Panc1 (cell line): ENCODE results near the gene ROR1. TPM values are rescaled to one million over a fixed set of nuclear protein-coding genes. Genes with fewer than 3 reads are reported as not detected.

Source experiments
- ATAC-seq: fragments of 200-7000 bp; cut with Tn5 transposase; 2 replicates; pipeline ENCODE4 v1.9.1; 2020; ENCODE audit warnings: mild to moderate bottlenecking, moderate library complexity
- BruUV-seq: library from RNA; stranded (reverse); fragments of 400-500 nt; replicated peaks from 2 replicates; lab custom pipeline; 2021; lab: Mats Ljungman, UMichigan
- CTCF ChIA-PET: fragments of 300-600 bp; sonication (Branson Sonifier 250); formaldehyde crosslinking; loops from one replicate; lab custom pipeline; 2022; ENCODE audit warnings: antibody characterized with exemption; lab: Charles Lee
- POLR2A ChIA-PET: fragments of 300-600 bp; sonication (Branson Sonifier 250); formaldehyde crosslinking; loops from one replicate; lab custom pipeline; 2022; ENCODE audit warnings: antibody characterized with exemption; lab: Charles Lee
- DNase-seq: peaks from one replicate; pipeline ENCODE4 v3.0.0-alpha.2; 2010; ENCODE audit warnings: low read depth, low spot score
- H3K27ac ChIP-seq: 2 replicates; pipeline ENCODE4 v1.5.1; 2011; ENCODE audit warnings: mild to moderate bottlenecking, low read length, inconsistent platforms
- H3K27me3 ChIP-seq: fragments of 200-500 bp; sonication (Bioruptor generic); 2 replicates; pipeline ENCODE4 v1.6.0; 2014; ENCODE audit warnings: low read length, inconsistent platforms; ENCODE audit not compliant: control insufficient read depth, insufficient read depth
- H3K36me3 ChIP-seq: fragments of 200-500 bp; sonication (Bioruptor generic); 2 replicates; pipeline ENCODE4 v1.5.1; 2014; ENCODE audit warnings: inconsistent platforms, mild to moderate bottlenecking, low read length, moderate library complexity; ENCODE audit not compliant: control insufficient read depth, insufficient read depth
- H3K4me1 ChIP-seq: 2 replicates; pipeline ENCODE4 v1.5.1; 2011; ENCODE audit warnings: inconsistent platforms, mild to moderate bottlenecking, low read length, moderate library complexity; ENCODE audit not compliant: control insufficient read depth, insufficient read depth
- H3K4me3 ChIP-seq, 2 experiments: 2 replicates each; pipeline ENCODE4 v1.5.1; 2011 to 2012; ENCODE audit warnings: low read depth in 2 of 2, low read length in 2 of 2, mild to moderate bottlenecking in 2 of 2, inconsistent platforms in 1 of 2, moderate library complexity in 1 of 2
- H3K9me3 ChIP-seq: fragments of 200-500 bp; sonication (Bioruptor generic); 2 replicates; pipeline ENCODE4 v1.5.1; 2014; ENCODE audit warnings: low read depth, mild to moderate bottlenecking, inconsistent platforms, low read length, moderate library complexity; ENCODE audit not compliant: control insufficient read depth, insufficient read depth
- CTCF ChIP-seq: fragments of 450-650 bp; IDR thresholded peaks from 2 replicates; pipeline ENCODE4 v1.5.1; 2017; ENCODE audit warnings: mild to moderate bottlenecking
- POLR2AphosphoS5 ChIP-seq: IDR thresholded peaks from 2 replicates; pipeline ENCODE4 v1.6.1; 2012; ENCODE audit warnings: mild to moderate bottlenecking, low read depth, low read length, moderate library complexity
- REST ChIP-seq, 2 experiments: IDR thresholded peaks; 2 replicates each; pipeline ENCODE4 v1.6.1; 2011 to 2012; ENCODE audit warnings: low read depth in 2 of 2, control low read depth in 1 of 2, low read length in 1 of 2, mild to moderate bottlenecking in 1 of 2, moderate library complexity in 1 of 2; ENCODE audit not compliant: insufficient read depth in 1 of 2
- SIN3A ChIP-seq: IDR thresholded peaks from 2 replicates; pipeline ENCODE4 v1.6.1; 2012; ENCODE audit warnings: low read depth, mild to moderate bottlenecking, low read length, moderate library complexity, borderline replicate concordance; ENCODE audit not compliant: insufficient read depth
- TCF7L2 ChIP-seq: IDR thresholded peaks from 2 replicates; pipeline ENCODE4 v1.6.1; 2011; ENCODE audit warnings: mild to moderate bottlenecking, low read depth, low read length, inconsistent platforms
- in situ Hi-C: cut with HindIII; loops from 2 replicates; pipeline ENCODE4 v1.10.0; 2016; ENCODE audit warnings: low sequenced_read_pairs, low pct_unique_long_range_greater_than_20kb
- intact Hi-C: fragments of 100-400 bp; cut with micrococcal nuclease; formaldehyde crosslinking; loops from one replicate; pipeline ENCODE4 v1.10.0; 2022; ENCODE audit not compliant: unreplicated experiment
- total RNA-seq: library from RNA; stranded (reverse); gene quantifications from one replicate; pipeline ENCODE4 v1.2.1, GENCODE V29; 2021; ENCODE audit not compliant: unreplicated experiment

Gene ROR1
- total RNA-seq, 1 experiment from 2014 or later: 19.3 TPM

GRCh38 chr1:63922848-63923247 is 149.0 kb downstream of the ROR1 start:
- H3K36me3 ChIP-seq: no peaks in the 10 kb centered on the region
- intact Hi-C loops: loop anchor here (5.0 kb wide), 1 partner anchor 214 kb away; no protein-coding TSS in a partner anchor
- BruUV-seq: no TSS peak
- H3K27me3 ChIP-seq: no peaks in the 10 kb centered on the region
- no peaks in the 10 kb centered on the region for H3K9me3 ChIP-seq
- ATAC-seq: no peak
- ChIA-PET CTCF (interaction anchor here (0.7 to 1.1 kb wide), 2 partner anchors 99 to 215 kb away, joined by 4 read pairs; no protein-coding TSS in a partner anchor), POLR2A (no interaction called here)
- DNase-seq: no peak
- TF ChIP-seq POLR2AphosphoS5: no peak
- no peak for TF ChIP-seq SIN3A
- TF ChIP-seq CTCF: no peak
- TF ChIP-seq TCF7L2: no peak
- no peak for TF ChIP-seq REST (IDR thresholded peaks at IDR 0.05; ENCODE audit: insufficient read depth in 1 of 2, low read depth in 2 of 2, low read length in 1 of 2)
- no peak overlapping the region for H3K4me3 ChIP-seq
- peaks cover 44% of the 10 kb centered on the region for H3K4me1 ChIP-seq
- in situ Hi-C loops: no loop called here
- H3K27ac ChIP-seq: peak overlapping the region; percentile 59

- DNase-seq (no peak), ATAC-seq (no peak)
- H3K27ac ChIP-seq: peak overlapping the region; percentile 59; the same call in 1 of the 2 replicates
- no peak overlapping the region for H3K4me3 ChIP-seq
- in situ Hi-C loops: no loop called here
- POLR2A ChIA-PET: no interaction called here
- CTCF ChIA-PET: interaction anchor here (0.7 to 1.1 kb wide), 2 partner anchors 99 to 214 kb away, joined by 4 read pairs; no protein-coding TSS in a partner anchor
- H3K27me3 ChIP-seq: no peaks in the 10 kb centered on the region
- TF ChIP-seq POLR2AphosphoS5 (no peak), CTCF (no peak), SIN3A (no peak)
- BruUV-seq: no TSS peak
- no peaks in the 10 kb centered on the region for H3K36me3 ChIP-seq
- H3K9me3 ChIP-seq: no peaks in the 10 kb centered on the region
- H3K4me1 ChIP-seq: peaks cover 43% of the 10 kb centered on the region
- intact Hi-C loops: loop anchor here (5.0 kb wide), 1 partner anchor 214 kb away; no protein-coding TSS in a partner anchor
These were observed 149.5 kb downstream of the ROR1 start for GRCh38 chr1:63923302-63923701.
